Activated T-cell treated with anti-CD3 and anti-CD28 coated beads, Interleukin-2, amount 50 U/mL, for 1 hour (primary cell): ENCODE results near the gene LZTFL1.
"Not testable (repeated sequence)": the region's sequence is repeated elsewhere in the genome, so short reads cannot be mapped to it uniquely, and the experiment has no call there.

ENCODE experiments used
- DNase-seq: peaks from one replicate; pipeline ENCODE4 v3.0.0-alpha.2; 2020

LZTFL1 gene

DNA sequence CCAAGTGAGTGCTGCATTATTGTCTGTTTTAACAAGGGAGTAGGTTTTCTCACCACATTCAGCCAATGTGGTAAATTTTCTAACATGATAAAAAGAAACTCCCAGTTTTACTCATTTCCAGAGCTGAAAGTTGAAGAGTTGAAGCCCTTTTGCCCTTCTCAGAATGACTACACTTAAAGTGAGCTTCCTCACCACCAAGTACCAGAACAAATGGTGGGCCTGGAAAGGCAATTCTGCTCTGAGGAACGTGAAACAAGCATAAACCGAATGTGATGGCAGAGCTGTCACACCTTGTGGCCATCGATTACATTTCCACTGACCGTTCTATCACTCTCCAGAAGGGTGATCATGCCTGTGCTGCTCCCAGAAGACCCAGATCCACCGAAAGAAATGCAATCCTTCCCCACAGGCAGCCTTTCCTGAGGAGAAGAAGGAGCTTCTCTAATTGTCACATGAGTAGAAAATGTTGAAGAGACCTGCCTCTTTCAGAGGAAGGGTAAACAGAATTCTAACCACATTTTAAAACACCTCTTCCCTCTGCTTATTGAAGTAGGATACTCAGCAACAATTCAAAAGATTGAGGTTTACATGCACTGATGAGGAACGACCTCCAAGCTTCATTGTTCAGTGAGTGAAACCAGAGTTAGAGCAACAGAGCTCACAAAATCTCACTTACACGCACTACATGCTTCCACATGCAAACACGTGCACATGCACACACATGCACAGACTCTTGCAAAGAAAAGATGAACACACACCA, 23.0 kb upstream of the LZTFL1 start:
- DNase-seq: no peak

DNA sequence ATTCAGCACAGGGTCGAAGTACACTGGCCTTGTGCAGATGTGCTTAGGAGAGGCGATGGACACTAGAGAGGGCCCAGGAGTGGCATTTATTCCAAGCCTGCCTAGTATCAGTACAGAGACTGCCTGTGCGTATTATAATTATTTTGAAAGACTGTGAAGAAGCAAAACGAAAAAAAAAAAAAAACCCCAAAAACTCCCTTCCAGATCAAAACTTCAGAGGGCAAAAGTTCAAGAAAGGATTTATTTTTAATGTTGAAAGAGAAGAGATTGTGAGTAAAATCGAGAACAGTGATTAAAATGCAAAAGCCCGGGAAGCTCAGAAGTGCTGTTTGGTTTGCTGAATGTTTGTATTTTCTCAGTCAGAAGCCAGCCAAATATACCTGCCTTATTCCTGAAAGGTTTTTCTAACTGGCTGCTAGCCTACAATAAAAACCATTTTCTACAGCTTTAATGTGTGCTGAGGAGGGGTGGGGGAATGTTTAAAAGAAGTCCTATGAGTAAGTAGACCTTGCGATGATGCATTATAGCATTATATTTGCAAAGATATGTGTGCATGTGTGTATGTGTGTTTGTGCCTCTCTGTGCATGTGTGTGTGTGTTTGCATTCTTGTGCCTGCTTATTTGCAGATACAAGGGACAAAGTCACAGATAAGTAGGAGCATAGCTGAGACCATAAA, 19.3 kb upstream of the LZTFL1 start:
- DNase-seq: no peak

DNA sequence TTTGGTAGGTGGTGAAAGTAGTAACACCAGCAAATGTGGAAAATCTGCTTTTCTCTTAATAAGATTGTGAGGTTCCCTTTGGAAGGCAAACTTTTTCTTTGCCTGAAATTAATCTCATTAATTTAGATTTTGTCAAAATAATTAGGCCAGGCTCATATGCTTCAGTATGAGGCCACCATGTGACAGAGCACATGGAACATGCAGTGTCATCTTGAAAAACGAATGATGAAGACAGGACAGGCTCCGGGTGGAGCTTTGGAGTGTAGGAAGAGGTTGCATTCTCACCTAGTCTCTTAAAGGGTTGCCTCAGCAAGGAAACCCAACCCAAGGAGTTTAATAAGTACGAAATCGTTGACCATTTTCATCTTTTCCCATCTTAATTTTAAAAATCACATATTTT, 18.6 kb upstream of the LZTFL1 start:
- no peak for DNase-seq

DNA sequence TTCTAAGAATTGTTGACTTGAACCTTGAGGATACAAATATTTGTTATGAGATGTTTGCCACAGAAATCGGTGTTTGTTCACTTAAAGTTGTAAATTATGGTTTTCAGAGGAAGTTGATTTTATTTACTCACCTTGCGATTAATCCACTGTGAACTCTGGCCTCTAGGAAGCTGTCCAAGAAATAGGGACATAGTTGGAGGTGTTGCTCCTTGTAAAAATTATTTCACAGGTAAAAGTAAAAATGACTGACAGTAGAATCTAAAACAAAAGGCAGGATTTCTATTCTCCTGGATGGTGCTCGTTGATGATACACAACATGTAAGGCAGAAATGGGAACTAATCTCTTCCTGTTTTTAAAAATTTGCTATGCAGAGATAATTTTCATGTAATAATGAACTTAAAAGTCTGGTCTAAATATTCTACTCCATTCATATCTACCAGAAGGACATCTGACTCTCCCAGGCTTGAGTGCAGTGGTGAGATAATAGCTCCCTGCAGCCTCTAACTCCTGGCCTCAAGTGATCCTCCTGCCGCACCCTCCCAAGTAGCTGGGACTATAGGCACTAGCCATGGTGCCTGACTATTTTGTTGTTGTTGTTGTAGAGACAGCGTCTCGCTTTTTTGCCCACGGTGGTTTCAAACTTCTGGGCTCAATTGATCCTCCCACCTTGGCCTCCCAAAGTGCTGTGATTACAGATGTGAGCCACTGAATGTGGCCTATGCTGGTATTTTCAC, 17.1 kb upstream of the LZTFL1 start:
- DNase-seq: no peak

DNA sequence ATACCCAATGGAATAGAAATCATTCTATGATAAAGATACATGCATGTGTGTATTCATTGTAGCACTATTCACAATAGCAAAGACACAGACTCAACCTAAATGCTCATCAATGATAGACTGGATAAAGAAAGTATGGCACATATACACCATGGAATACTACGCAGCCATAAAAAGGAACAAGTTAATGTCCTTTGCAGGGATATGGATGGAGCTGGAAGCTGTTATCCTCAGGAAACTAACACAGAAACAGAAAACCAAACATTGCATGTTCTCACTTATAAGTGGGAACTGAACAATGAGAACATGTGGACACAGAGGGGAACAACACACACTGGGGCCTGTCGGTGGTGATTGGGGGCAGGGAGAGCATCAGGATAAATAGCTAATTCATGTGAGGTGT, 15.1 kb upstream of the LZTFL1 start:
- DNase-seq: not testable (repeated sequence)

DNA sequence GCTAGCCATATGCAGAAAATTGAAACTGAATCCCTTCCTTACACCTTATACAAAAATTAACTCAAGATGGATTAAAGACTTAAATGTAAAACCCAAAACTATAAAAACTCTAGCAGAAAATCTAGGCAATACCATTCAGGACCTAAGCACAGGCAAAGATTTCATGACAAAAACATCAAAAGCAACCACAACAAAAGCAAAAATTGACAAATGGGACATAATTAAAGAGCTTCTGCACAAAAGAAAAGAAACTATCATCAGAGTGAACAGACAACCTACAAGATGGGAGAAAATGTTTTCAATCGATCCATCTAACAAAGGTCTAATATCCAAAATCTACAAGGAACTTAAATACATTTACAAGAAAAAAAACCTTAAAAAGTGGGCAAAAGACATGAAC, 14.4 kb upstream of the LZTFL1 start:
- not testable (repeated sequence) for DNase-seq

DNA sequence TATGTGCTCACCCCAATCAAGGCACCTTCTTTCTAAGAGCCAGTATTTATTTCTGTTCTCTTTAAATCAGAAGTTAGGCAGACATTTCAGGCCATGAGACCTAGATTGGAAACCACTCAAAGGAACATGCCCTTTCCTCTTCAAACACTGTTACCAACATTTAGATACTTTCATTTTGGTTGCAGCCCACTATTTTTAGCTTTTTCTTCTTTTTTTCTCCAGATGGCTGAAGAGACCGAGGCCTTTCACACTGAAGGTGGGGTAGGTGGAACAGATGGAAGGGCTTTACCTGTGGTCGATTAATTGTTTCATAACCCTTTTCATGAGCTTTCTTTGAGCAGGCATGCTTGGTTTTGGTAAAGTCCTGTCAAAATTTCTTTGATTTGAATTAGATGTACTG, 10.9 kb upstream of the LZTFL1 start:
- DNase-seq: no peak

DNA sequence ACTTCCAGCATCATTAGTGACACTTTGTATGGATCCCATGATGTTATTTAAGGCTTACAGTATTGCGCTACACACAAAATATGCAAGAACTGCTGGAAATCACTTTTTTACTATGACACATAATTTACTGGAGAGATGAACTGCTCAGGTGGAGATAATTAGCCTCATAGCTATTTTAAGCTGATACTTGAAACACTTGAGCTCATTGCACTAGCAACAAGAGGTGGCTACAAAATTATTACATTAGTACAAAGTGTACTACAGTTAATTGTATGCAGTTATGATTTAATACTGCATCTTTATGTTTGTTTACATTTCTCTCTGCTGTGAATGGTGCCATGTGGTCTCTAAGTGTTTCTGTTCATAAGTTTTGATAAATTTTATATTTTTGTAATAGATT, 6.5 kb upstream of the LZTFL1 start:
- no peak for DNase-seq

DNA sequence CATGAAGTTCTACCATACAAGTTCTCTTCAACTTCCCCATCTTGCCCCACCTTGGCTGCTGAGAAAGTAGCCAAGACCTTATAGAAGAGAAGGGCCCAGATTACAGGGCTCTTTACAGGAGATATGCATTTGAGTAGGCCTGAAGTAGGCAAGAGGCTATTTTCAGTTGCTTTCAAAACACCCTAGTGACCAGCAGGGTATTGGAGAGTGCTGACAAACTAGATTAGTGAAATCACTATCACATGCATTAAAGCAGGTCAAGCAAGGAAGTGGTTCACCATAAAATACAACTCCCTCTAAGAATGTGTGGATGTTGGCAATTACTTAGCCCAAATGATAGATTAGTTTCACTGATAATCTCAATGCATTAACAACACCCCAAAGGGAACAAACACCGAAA, 2.7 kb upstream of the LZTFL1 start:
- DNase-seq: no peak

DNA sequence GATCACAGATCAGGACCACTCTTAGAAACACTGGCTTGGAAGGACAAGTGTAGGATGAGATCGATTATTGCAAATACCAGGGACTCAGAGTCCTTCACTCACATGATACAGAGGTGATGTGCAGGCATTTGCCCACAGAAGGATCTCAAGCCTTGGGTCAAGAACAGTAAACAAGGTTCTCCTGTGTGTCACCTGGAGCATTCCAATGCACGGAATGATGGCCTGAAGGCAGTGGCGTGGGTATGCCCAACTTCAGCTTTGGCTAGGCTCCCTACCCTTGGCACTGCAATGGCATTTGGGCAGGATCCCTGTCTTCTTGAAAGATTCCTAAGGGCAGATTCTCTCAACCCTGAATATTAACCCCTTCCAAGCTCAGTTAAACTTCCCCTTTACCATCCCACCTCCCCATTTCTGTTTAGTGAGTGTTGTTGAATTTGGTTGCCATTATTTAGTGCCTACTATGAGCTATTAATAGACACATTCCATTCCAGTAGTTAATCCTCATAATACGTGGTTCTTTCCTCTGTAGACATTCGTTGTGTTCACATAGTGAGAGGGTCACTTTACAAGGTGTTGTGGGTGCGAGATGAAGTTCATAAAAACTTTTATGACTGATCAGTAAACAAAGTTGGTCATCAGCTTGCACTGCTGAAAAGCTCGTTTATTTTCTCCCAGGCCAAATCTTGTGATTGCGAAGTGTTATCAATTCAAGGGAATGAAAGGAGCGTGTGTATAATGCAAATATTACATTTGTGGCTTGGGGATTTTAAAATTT, 1.1 kb upstream of the LZTFL1 start:
- DNase-seq: no peak

DNA sequence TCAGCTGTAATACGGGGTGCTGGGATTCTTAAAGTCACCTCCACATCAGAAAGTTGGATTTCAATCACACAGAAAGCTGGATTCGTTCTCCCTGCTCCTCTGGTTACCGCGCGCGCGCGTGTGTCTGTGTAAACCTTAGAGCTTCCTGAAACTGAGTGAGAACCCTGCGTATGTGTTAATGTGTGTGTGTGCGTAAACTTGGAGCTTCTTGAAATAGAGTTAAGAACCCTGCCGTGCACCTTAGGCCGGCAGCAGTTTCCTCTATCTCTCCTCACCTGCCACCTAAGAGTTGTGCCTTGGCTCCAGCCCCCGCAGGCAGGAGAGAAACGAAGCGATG, 531 bp downstream of the LZTFL1 start:
- DNase-seq: no peak

DNA sequence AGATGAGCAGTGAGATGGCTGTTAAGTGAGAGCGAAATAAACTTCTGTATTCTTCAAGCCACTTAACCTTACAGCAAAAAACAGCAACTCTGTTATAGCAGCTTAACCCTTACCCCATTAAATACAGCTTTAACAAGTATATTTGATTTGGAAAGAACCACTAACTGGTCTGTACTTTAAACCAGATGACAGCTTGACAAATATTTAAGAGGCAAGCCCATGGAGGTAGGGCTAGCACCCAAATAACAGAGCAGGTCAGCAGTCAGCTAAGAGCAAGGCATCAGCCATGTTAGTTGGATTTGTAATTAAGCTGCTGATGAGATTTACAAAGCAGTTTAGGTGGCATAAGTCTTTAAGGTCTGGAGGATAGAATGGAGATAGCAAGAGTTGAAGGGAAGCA, 3.5 kb downstream of the LZTFL1 start:
- no peak for DNase-seq

DNA sequence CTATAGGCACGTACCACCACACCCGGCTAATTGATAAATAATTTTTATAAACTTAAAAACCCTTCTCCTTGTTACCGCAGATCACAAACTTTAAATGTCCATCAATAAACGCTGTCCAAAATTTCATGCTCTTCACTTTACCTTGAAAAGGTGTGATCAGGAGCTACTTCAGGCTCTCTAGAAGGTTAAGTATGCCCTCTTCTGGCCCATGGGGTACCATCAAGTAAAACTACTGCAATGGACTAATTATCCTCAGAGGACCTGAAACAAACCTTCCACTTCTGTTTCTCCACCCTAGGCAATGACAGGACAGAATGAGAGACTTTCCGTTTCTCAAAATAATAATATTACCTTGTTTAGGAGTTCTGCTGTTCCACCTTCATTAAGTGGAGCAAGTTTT, 9.2 kb downstream of the LZTFL1 start:
- no peak for DNase-seq

DNA sequence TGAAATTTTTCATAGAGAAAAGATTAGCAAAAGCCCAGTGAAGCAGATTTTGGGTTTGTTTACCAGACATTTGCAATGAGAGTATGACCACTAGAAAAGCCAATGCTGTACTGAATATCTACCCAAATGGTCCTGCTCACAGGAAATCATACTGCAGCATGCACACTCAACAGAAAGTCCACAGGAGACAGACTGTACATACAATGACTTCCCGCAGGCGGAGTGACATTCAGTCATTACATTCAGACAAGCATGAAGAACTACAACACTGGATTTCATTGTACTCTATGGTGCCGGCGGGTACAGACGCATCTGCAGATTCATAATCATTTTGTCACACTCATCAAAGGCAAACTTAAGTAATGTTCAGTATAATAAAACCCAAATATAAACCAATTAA, 11.8 kb downstream of the LZTFL1 start:
- DNase-seq: no peak

DNA sequence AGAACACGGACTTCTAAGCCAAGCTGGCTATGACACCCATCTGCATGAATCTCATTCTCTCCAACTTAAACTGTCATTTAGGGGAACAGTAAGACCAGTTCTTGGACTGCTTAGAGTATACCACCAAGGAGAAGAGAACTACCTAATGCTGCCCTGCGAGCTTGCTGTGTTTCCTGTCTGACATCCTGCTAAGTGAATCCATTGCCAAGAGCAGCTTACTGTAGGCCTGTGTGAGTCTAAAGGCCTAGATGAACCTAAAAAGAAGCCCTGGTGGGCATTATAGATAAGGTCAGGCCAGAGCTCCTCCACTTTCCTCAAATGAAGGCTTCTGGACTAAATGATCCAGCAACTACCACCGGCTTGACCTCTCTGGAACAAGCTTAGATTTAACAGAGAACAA, 15.0 kb downstream of the LZTFL1 start:
- DNase-seq: no peak

DNA sequence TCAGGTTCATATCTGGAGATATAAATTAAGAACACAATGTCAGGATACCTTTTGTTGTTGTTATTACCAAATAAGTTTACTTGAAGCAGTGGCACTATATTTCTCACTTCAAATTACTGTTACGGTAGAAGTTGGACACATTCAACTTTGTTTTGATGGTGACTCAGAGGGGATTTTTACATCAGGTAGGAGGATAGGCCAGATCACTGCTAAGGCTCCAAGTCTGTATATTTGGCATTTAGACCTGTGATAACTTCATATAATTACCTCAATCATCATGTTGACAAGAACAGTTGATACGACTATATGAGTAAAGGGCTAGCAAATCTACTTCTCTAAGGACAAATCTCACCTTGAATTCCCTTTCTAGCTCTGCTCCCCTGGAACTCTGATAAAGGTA, 15.6 kb downstream of the LZTFL1 start:
- no peak for DNase-seq

DNA sequence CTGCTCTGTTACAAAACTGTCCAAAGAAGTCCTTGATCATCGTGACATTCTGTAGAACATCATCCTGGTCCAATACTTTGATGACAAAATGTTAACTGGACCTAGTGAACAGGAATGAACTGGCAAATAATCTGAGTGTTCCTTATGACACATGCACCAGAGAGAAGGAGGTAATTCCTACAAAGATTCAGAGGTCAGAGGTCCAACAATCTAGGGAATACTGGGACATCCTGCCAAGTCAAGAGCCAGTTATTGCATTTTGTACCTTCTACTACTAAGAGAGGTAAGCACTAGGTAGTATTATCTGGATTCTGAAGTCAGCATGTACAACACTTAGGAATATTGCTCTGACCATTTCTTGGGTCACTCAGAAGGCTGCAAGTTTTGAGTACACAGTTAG, 20.8 kb downstream of the LZTFL1 start:
- no peak for DNase-seq

DNA sequence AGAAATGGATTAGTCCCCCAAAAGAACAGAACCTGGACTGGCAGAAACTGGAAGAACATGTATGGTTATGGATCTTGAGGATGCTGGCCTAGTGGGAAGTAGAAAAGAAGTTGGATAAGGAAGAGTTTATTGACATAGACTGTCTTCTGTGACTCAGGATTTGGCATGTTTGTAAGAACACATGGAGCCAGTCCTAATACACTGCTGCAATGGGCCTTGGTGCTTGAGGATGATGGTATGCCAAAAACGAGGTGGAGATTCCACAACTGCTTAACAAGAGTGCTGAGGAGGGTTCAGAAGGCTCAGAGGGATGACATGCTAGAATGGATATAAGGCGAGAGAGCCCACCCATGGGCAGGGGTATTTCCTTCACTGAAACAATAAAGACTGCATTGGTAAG, 22.4 kb downstream of the LZTFL1 start:
- no peak for DNase-seq

DNA sequence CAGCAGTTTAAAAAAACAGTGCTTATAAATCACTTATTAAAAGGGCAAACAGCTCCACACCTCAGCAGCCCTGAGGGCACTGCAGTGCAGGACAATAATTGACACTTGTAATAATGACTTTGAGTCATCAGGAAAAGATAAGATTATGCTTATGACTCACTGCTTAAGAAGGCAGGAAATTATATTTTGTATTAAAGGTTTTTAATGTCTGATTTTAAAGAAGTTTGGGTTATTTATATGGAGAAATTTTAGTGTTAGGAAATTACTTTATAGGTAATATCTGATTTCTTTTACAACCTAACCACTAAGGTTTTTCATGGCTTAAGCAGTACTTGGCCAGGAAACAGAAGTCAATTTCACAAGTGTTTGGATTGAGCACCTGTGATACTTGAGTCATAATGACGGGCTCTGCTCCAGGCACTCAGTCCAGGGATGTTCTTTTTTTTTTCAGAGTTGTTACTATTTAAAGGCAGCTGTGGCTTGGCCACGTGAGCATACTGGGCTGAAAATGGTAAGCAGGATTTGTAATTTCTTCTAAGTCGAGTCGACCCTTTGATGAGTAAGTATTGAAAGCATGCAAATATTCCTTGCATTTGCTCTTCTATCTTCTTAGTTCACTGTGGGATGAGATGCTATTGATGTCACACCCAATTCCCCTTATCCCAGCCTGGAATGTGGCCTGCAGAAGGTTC, 23.9 kb downstream of the LZTFL1 start:
- no peak for DNase-seq

DNA sequence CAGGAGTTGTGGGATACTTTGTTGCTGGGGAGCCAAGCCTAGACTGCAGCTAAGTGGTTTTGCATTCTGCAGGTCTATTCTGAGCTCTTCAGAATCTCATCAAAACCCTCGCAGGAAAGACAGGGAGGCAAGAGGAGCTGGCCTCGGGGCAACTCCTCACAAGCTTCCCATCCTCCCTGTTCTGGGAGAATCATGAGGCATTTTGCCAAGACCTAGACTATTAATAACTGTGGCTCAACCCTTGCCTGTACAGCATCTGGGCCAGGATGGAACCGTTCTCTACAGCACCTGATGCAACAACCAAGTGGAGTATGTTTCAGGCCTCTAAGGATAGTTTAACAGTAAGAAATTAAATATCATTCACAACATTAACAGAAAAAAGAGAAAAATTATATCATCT, 25.4 kb downstream of the LZTFL1 start:
- no peak for DNase-seq

DNA sequence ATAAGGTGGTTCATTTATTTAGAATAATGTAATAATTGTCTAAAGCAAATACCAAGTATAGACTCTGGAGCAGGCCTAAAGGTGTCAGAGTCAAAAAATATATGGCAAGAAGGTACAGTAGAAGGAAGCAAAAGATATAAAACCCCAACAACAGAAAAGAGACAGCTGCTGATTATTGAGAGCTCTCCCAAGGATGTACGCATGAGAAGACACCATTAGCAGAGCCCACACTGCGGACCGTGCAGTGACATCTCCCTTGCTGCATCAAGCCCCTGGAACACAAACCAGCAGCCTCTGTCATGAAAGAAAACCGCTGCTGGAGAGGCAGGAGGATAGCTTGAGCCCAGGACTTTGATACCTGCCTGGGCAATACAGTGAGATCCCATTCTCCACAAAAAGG, 27.6 kb downstream of the LZTFL1 start:
- no peak for DNase-seq

DNA sequence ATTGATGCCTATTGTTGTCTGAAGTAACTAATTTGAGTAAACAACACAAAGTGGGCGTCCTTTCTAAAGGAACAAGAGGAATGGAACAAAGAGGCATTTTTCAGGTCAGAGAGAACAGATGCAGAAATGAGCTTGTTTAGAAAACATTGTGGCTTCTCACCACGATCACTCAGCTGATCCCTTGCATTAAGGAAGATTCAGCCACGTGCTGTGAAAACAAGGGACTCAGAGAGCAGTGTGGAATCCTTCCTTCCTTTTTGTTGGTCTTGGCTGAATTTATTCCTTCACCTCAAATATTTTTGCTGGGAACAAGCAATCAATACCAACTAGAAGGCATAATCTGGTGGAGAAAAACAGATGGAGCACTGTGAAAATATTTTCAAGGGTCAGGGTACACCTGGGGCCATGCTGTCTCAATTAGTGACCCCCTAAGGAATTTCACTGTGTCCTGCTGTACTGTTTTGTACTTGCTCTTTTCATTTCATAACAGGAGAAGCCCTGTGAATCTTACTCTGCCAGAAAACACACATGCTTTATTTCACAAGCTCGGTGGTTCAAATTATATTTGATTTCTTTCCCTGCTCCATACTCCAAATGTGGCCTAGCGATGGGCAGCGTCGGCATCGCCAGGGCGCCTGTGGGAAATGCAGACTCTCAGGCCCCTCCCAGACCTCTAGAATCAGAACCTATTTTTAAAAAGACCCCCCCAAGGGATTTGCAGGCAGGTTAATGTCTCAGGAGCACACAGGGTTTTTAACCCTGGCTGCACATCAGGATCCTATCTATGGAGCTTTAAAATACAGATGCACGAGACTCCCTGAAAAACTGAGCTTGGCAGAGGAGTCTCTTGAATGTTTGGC, 34.0 kb downstream of the LZTFL1 start:
- no peak for DNase-seq
